Stimulated activated CD8-positive, alpha-beta memory T cell treated with anti-CD3 and anti-CD28 coated beads, Interleukin-2, amount 100 ng/mL, for 1 hour (primary cell): ENCODE data around the gene DNAJC3.
"Not testable (repeated sequence)": the region's sequence is repeated elsewhere in the genome, so short reads cannot be mapped to it uniquely, and the experiment has no call there.

Experiments used
- DNase-seq, 2 donors: peaks; one replicate each; pipeline ENCODE4 v3.0.0-alpha.2; 2020; ENCODE audit warnings: low read depth in 2 of 2

DNAJC3 gene

GRCh38 chr13:95714142-95714832, 37.3 kb downstream of the DNAJC3 start:
- no peak for DNase-seq

GRCh38 chr13:95716231-95716630, 39.3 kb downstream of the DNAJC3 start:
- no peak for DNase-seq

- DNase-seq: no peak
Measured at GRCh38 chr13:95722241-95722640, 45.3 kb downstream of the DNAJC3 start.

GRCh38 chr13:95723438-95723837, 46.5 kb downstream of the DNAJC3 start:
- DNase-seq: no peak

- no peak for DNase-seq
Measured at GRCh38 chr13:95724252-95724651, 47.3 kb downstream of the DNAJC3 start.

- DNase-seq: no peak
Measured at GRCh38 chr13:95726876-95727275, 49.9 kb downstream of the DNAJC3 start.

- no peak for DNase-seq
Measured at GRCh38 chr13:95728957-95729356, 52.0 kb downstream of the DNAJC3 start.

- DNase-seq: no peak
Measured at GRCh38 chr13:95734124-95734523, 57.2 kb downstream of the DNAJC3 start.

GRCh38 chr13:95740071-95740978, 63.4 kb downstream of the DNAJC3 start:
- not testable (repeated sequence) for DNase-seq

GRCh38 chr13:95740979-95741320, 64.0 kb downstream of the DNAJC3 start:
- DNase-seq: no peak

- DNase-seq: no peak
Measured at GRCh38 chr13:95741584-95742563, 64.9 kb downstream of the DNAJC3 start.

GRCh38 chr13:95743192-95743591, 66.3 kb downstream of the DNAJC3 start:
- DNase-seq: no peak

- no peak for DNase-seq
Measured at GRCh38 chr13:95745289-95745688, 68.3 kb downstream of the DNAJC3 start.

GRCh38 chr13:95745752-95746151, 68.8 kb downstream of the DNAJC3 start:
- no peak for DNase-seq

GRCh38 chr13:95749545-95749944, 72.6 kb downstream of the DNAJC3 start:
- no peak for DNase-seq

- DNase-seq: no peak
Measured at GRCh38 chr13:95752677-95753076, 75.7 kb downstream of the DNAJC3 start.

GRCh38 chr13:95754069-95754468, 77.1 kb downstream of the DNAJC3 start:
- DNase-seq: no peak

GRCh38 chr13:95756072-95756471, 79.1 kb downstream of the DNAJC3 start:
- DNase-seq: no peak

GRCh38 chr13:95762626-95763025, 85.7 kb downstream of the DNAJC3 start:
- DNase-seq: not testable (repeated sequence)

- DNase-seq: no peak
Measured at GRCh38 chr13:95763601-95764000, 86.7 kb downstream of the DNAJC3 start.

GRCh38 chr13:95771905-95772304, 95.0 kb downstream of the DNAJC3 start:
- DNase-seq: no peak

GRCh38 chr13:95779522-95779921, 102.6 kb downstream of the DNAJC3 start:
- no peak for DNase-seq
